Stimulated activated CD8-positive, alpha-beta memory T cell treated with anti-CD3 and anti-CD28 coated beads, Interleukin-12 subunit alpha, Interleukin-12 subunit beta, amount 100 ng/mL, for 24 hours (primary cell): ENCODE measurements around the gene DHX30.
"Not testable (repeated sequence)": the region's sequence is repeated elsewhere in the genome, so short reads cannot be mapped to it uniquely, and the experiment has no call there.

ENCODE experiments used
- DNase-seq: peaks from one replicate; pipeline ENCODE4 v3.0.0-alpha.2; 2020; ENCODE audit errors: extremely low read depth

The DHX30 gene

GRCh38 chr3:47884603-47885002 is 81.7 kb downstream of the DHX30 start:
- DNase-seq: no peak

- DNase-seq: no peak
Observed at GRCh38 chr3:47885168-47885567, 82.2 kb downstream of the DHX30 start.

- DNase-seq: not testable (repeated sequence)
Observed at GRCh38 chr3:47887991-47888390, 85.1 kb downstream of the DHX30 start.

- DNase-seq: no peak
Observed at GRCh38 chr3:47888986-47889757, 86.2 kb downstream of the DHX30 start.

- DNase-seq: no peak
Observed at GRCh38 chr3:47890126-47890827, 87.3 kb downstream of the DHX30 start.

- no peak for DNase-seq
Observed at GRCh38 chr3:47890828-47891612, 88.1 kb downstream of the DHX30 start.

GRCh38 chr3:47891613-47892005 is 88.7 kb downstream of the DHX30 start:
- no peak for DNase-seq

- DNase-seq: no peak
Observed at GRCh38 chr3:47892286-47893040, 89.5 kb downstream of the DHX30 start.

GRCh38 chr3:47895241-47895640 is 92.3 kb downstream of the DHX30 start:
- no peak for DNase-seq

GRCh38 chr3:47896736-47897135 is 93.8 kb downstream of the DHX30 start:
- no peak for DNase-seq

- DNase-seq: no peak
Observed at GRCh38 chr3:47897954-47898353, 95.0 kb downstream of the DHX30 start.

GRCh38 chr3:47899495-47900108 is 96.7 kb downstream of the DHX30 start:
- DNase-seq: no peak
